COR-L47 (cell line): Measurements from ENCODE around the gene MRPL10.

Source experiments
- DNase-seq: peaks from one replicate; lab custom pipeline; 2025; lab: John Stamatoyannopoulos, UW

The MRPL10 gene

GRCh38 chr17:47857551-47858455 lies 26.5 kb upstream of the MRPL10 start:
- no peak for DNase-seq

- no peak for DNase-seq
These were observed 25.5 kb upstream of the MRPL10 start for GRCh38 chr17:47856830-47857229.

GRCh38 chr17:47855737-47856136 lies 24.4 kb upstream of the MRPL10 start:
- DNase-seq = no peak

- DNase-seq = no peak
These were observed 22.3 kb upstream of the MRPL10 start for GRCh38 chr17:47853616-47854015.

GRCh38 chr17:47852113-47852949 lies 21.0 kb upstream of the MRPL10 start:
- no peak for DNase-seq

- no peak for DNase-seq
These were observed 20.4 kb upstream of the MRPL10 start for GRCh38 chr17:47851764-47852112.

GRCh38 chr17:47850692-47851573 lies 19.6 kb upstream of the MRPL10 start, which contains the start of gene SP6:
SP6 (minus strand) TSS chr17:47851163; CDS start chr17:47848429, 2,734 bp downstream.
- peak; percentile 70 for DNase-seq

- no peak for DNase-seq
These were observed 19.0 kb upstream of the MRPL10 start for GRCh38 chr17:47850373-47850691.

- DNase-seq = no peak
These were observed 16.8 kb upstream of the MRPL10 start for GRCh38 chr17:47848198-47848513.

GRCh38 chr17:47847341-47848197 lies 16.2 kb upstream of the MRPL10 start:
- DNase-seq = no peak

- no peak for DNase-seq
These were observed 15.5 kb upstream of the MRPL10 start for GRCh38 chr17:47846716-47847340.

GRCh38 chr17:47845716-47846075 lies 14.4 kb upstream of the MRPL10 start:
- no peak for DNase-seq

- no peak for DNase-seq
These were observed 13.7 kb upstream of the MRPL10 start for GRCh38 chr17:47844814-47845715.

GRCh38 chr17:47844227-47844626 lies 12.9 kb upstream of the MRPL10 start:
- no peak for DNase-seq

GRCh38 chr17:47843391-47843730 lies 12.0 kb upstream of the MRPL10 start:
- no peak for DNase-seq

- no peak for DNase-seq
These were observed 10.3 kb upstream of the MRPL10 start for GRCh38 chr17:47841488-47842291.

- peak; percentile 77 for DNase-seq
These were observed 9.6 kb upstream of the MRPL10 start, which contains the start of gene SCRN2 for GRCh38 chr17:47840742-47841487. SCRN2 (minus strand) TSS chr17:47841273; CDS start chr17:47840843, 430 bp downstream.

GRCh38 chr17:47840001-47840741 lies 8.8 kb upstream of the MRPL10 start:
- no peak for DNase-seq
